Measurements from ENCODE around the gene KRTAP29-1.
"Not testable (repeated sequence)": the region's sequence is repeated elsewhere in the genome, so short reads cannot be mapped to it uniquely, and the experiment has no call there.

The KRTAP29-1 gene

GRCh38 chr17:41264599-41264998, 38.1 kb downstream of the KRTAP29-1 start:
- no peak overlapping the region for H3K27ac ChIP-seq
- TF ChIP-seq ZFX (IDR thresholded peaks at IDR 0.05): no peak
- TF ChIP-seq CTCF (conservative IDR thresholded peaks at IDR 0.05): no peak

- TF ChIP-seq ZFX (IDR thresholded peaks at IDR 0.05) (no peak), CTCF (conservative IDR thresholded peaks at IDR 0.05) (no peak)
- H3K27ac ChIP-seq: no peak overlapping the region
These were observed 39.4 kb downstream of the KRTAP29-1 start for GRCh38 chr17:41263212-41263611.

GRCh38 chr17:41258406-41258805, 44.2 kb downstream of the KRTAP29-1 start:
- TF ChIP-seq CTCF (conservative IDR thresholded peaks at IDR 0.05): no peak
- TF ChIP-seq ZFX (IDR thresholded peaks at IDR 0.05): no peak
- H3K27ac ChIP-seq: no peak overlapping the region

- TF ChIP-seq ZFX (IDR thresholded peaks at IDR 0.05): no peak
- TF ChIP-seq CTCF (conservative IDR thresholded peaks at IDR 0.05): no peak
- no peak overlapping the region for H3K27ac ChIP-seq
These were observed 46.4 kb downstream of the KRTAP29-1 start for GRCh38 chr17:41256291-41256685.

- H3K27ac ChIP-seq: not testable (repeated sequence)
These were observed 47.0 kb downstream of the KRTAP29-1 start, which contains the start of gene KRTAP9-9 for GRCh38 chr17:41255381-41256290. Gene KRTAP9-9 (plus strand): TSS chr17:41255384.

GRCh38 chr17:41254861-41255260, 47.8 kb downstream of the KRTAP29-1 start:
- TF ChIP-seq ZFX (IDR thresholded peaks at IDR 0.05): no peak
- no peak for TF ChIP-seq CTCF (conservative IDR thresholded peaks at IDR 0.05)

More at GRCh38 chr17:41254861-41255260, 47.8 kb downstream of the KRTAP29-1 start:
- H3K27ac ChIP-seq: no peak overlapping the region
